GM12878 (cell line): ENCODE measurements around the gene ESPNL.

ENCODE experiments used
- CEBPB ChIP-seq, 2 experiments: fragments of 150-350 bp in 1 of 2; IDR thresholded peaks; 2 replicates each; pipeline ENCODE4 v1.6.1; 2012 to 2014; ENCODE audit warnings: low read depth in 2 of 2, low read length in 2 of 2, borderline replicate concordance in 1 of 2, inconsistent platforms in 1 of 2
- KAT2A ChIP-seq: conservative IDR thresholded peaks from 2 replicates; pipeline ENCODE4 v1.6.1; 2011; ENCODE audit warnings: low read depth, low read length; ENCODE audit not compliant: control insufficient read depth
- MXI1 ChIP-seq: fragments of 150-350 bp; IDR thresholded peaks from 2 replicates; pipeline ENCODE4 v1.6.1; 2011; ENCODE audit warnings: low read depth, mild to moderate bottlenecking, inconsistent platforms, low read length, improper control_type of control experiment
- SMC3 ChIP-seq: IDR thresholded peaks from 2 replicates; pipeline ENCODE4 v1.6.1; 2011; ENCODE audit warnings: low read length, improper control_type of control experiment, borderline replicate concordance
- TCF12 ChIP-seq: IDR thresholded peaks from 2 replicates; pipeline ENCODE4 v1.6.1; 2011; ENCODE audit warnings: low read depth, mild to moderate bottlenecking, low read length
- ZNF24 ChIP-seq: fragments of 450-650 bp; IDR thresholded peaks from 2 replicates; pipeline ENCODE4 v1.6.1; 2017; ENCODE audit warnings: antibody characterized with exemption, mild to moderate bottlenecking
- TF ChIP-seq, protein P1 (sequence below): fragments of 450-650 bp; IDR thresholded peaks from 2 replicates; pipeline ENCODE4 v1.6.1; 2014; ENCODE audit warnings: mild to moderate bottlenecking
- TF ChIP-seq, protein P2 (sequence below), 3 experiments: IDR thresholded peaks in 2 of 3; conservative IDR thresholded peaks in 1 of 3; 2 replicates each; pipeline ENCODE4 v1.5.1; 2011; ENCODE audit warnings: low read depth in 3 of 3, low read length in 3 of 3, mild to moderate bottlenecking in 3 of 3, control low read depth in 2 of 3, moderate library complexity in 2 of 3, inconsistent platforms in 1 of 3, mixed read lengths in 1 of 3; ENCODE audit not compliant: control insufficient read depth in 2 of 3, insufficient read depth in 1 of 3; ENCODE audit errors: extremely low read depth in 1 of 3

DNA sequence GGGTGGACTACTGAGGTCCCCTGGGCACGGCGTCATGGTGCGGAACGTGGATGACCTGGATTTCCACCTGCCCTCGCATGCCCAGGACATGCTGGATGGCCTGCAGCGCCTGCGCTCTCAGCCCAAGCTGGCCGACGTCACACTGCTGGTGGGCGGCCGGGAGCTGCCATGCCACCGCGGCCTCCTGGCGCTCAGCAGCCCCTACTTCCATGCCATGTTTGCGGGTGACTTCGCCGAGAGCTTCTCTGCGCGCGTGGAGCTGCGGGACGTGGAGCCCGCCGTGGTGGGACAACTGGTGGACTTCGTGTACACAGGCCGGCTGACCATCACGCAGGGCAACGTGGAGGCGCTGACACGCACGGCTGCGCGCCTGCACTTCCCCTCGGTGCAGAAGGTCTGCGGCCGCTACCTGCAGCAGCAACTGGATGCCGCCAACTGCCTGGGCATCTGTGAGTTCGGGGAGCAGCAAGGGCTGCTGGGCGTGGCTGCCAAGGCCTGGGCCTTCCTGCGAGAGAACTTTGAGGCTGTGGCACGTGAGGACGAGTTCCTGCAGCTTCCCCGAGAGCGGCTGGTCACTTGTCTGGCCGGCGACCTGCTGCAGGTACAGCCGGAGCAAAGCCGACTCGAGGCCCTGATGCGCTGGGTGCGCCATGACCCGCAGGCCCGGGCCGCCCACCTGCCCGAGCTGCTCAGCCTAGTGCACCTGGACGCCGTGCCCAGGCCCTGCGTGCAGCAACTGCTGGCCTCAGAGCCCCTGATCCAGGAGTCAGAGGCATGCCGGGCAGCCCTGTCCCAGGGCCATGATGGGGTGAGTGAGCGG is 40.8 kb downstream of the ESPNL start:
- TF ChIP-seq SMC3 (no peak), CEBPB (IDR thresholded peaks at IDR 0.05; ENCODE audit: borderline replicate concordance in 1 of 2, low read depth in 2 of 2, low read length in 2 of 2) (no peak), ZNF24 (no peak), KAT2A (no peak), MXI1 (no peak), TCF12 (no peak)
- TF ChIP-seq, protein P1, sequence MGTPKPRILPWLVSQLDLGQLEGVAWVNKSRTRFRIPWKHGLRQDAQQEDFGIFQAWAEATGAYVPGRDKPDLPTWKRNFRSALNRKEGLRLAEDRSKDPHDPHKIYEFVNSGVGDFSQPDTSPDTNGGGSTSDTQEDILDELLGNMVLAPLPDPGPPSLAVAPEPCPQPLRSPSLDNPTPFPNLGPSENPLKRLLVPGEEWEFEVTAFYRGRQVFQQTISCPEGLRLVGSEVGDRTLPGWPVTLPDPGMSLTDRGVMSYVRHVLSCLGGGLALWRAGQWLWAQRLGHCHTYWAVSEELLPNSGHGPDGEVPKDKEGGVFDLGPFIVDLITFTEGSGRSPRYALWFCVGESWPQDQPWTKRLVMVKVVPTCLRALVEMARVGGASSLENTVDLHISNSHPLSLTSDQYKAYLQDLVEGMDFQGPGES = no peak
- TF ChIP-seq, protein P2, sequence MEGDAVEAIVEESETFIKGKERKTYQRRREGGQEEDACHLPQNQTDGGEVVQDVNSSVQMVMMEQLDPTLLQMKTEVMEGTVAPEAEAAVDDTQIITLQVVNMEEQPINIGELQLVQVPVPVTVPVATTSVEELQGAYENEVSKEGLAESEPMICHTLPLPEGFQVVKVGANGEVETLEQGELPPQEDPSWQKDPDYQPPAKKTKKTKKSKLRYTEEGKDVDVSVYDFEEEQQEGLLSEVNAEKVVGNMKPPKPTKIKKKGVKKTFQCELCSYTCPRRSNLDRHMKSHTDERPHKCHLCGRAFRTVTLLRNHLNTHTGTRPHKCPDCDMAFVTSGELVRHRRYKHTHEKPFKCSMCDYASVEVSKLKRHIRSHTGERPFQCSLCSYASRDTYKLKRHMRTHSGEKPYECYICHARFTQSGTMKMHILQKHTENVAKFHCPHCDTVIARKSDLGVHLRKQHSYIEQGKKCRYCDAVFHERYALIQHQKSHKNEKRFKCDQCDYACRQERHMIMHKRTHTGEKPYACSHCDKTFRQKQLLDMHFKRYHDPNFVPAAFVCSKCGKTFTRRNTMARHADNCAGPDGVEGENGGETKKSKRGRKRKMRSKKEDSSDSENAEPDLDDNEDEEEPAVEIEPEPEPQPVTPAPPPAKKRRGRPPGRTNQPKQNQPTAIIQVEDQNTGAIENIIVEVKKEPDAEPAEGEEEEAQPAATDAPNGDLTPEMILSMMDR (IDR thresholded peaks at IDR 0.05 in 2 of 3, conservative IDR thresholded peaks at IDR 0.05 in 1 of 3; ENCODE audit: control insufficient read depth in 2 of 3, extremely low read depth in 1 of 3, insufficient read depth in 1 of 3, low read depth in 3 of 3, low read length in 3 of 3) = no peak
